Retinal pigment epithelial cell (primary cell): ENCODE measurements around the gene TEX2.

Experiments
- DNase-seq: peaks from one replicate; pipeline ENCODE4 v3.0.0-alpha.2; 2010; ENCODE audit warnings: low read depth
- H3K4me3 ChIP-seq: 2 replicates; pipeline ENCODE4 v1.5.1; 2011; ENCODE audit warnings: mild to moderate bottlenecking, low read length, control low read depth, moderate library complexity
- TF ChIP-seq, protein P1 (sequence below): conservative IDR thresholded peaks from 2 replicates; pipeline ENCODE4 v1.5.1; 2011; ENCODE audit warnings: low read depth, low read length, control low read depth, inconsistent platforms

The TEX2 gene

DNA sequence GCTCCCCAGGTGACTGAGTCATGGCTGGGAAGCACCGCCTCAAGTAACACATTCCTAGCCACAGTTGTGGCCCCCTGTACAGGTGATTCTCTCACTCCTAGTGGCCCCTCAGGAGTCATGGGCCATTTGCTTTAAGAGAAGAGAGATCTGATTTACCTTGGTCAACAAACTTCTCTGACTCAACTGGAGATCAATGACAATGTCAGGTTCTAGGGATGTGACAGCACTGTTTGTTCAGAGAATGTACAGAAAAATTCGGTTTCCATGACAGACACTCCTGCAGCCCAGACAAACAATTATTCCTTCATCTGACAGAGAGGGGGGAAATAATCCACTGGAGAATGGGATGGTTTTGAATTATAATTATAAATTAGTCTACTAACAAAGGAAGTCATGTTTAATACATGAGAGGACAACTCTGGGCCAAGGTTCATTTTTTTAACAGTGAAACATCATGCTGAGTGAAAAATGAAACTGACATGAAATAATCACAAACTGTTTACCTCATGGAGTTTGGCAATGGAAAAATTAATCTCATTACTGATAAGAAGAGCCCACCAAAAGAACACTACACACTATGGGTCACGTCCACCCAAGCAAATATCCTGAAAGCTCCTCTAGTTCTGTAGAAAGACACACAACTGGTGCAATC, 142.8 kb downstream of the TEX2 start:
- no peak for DNase-seq
- TF ChIP-seq, protein P1, sequence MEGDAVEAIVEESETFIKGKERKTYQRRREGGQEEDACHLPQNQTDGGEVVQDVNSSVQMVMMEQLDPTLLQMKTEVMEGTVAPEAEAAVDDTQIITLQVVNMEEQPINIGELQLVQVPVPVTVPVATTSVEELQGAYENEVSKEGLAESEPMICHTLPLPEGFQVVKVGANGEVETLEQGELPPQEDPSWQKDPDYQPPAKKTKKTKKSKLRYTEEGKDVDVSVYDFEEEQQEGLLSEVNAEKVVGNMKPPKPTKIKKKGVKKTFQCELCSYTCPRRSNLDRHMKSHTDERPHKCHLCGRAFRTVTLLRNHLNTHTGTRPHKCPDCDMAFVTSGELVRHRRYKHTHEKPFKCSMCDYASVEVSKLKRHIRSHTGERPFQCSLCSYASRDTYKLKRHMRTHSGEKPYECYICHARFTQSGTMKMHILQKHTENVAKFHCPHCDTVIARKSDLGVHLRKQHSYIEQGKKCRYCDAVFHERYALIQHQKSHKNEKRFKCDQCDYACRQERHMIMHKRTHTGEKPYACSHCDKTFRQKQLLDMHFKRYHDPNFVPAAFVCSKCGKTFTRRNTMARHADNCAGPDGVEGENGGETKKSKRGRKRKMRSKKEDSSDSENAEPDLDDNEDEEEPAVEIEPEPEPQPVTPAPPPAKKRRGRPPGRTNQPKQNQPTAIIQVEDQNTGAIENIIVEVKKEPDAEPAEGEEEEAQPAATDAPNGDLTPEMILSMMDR = no peak
- H3K4me3 ChIP-seq = no peak overlapping the region

DNA sequence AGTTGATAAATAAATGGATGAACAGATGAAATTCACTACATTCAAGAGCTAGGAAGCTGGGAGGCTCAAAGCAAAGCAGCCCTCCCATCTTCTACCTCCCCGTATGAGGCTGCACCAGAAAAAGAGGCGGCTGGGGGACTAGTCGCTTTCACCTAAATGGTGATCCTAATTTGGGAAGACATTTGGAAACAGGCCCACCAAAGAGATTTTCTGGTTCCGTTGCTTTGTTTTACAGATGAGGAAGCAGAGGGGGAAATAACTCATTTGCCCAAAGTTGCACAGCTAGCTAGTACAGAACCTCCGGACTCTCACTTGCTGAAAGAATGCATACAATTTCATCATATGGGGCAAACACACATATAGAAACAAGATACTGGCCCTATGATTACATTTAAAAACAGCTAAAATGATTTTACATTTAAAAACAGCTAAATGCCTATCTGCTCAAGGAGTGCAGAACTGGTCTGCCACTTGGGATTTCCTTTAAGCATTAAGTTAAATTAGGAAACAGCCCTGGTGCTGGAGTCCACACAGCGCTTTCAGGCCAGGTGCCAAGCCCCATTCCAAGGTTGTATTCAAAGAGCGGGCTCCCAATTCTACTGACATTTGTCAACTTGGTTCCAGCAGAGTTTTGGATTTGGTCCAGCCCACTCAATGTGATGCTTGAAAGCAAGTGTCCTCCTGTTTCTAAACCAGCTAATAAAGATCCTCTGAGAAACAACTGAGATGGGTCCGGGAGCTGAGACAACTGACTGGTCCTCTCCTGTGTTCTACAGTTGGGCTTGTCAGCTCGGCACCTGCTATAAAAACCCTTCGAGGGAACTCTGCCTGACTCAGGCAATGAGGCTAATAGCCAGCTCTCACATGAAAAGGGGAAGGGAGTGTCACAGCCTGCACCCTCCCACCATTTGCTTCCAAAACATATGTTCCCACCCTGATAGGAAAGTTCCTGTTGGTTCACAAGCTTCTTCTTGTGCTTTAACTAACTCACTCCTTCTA, 144.8 kb downstream of the TEX2 start:
- TF ChIP-seq, protein P1 = no peak
- no peak for DNase-seq
- H3K4me3 ChIP-seq = no peak overlapping the region

DNA sequence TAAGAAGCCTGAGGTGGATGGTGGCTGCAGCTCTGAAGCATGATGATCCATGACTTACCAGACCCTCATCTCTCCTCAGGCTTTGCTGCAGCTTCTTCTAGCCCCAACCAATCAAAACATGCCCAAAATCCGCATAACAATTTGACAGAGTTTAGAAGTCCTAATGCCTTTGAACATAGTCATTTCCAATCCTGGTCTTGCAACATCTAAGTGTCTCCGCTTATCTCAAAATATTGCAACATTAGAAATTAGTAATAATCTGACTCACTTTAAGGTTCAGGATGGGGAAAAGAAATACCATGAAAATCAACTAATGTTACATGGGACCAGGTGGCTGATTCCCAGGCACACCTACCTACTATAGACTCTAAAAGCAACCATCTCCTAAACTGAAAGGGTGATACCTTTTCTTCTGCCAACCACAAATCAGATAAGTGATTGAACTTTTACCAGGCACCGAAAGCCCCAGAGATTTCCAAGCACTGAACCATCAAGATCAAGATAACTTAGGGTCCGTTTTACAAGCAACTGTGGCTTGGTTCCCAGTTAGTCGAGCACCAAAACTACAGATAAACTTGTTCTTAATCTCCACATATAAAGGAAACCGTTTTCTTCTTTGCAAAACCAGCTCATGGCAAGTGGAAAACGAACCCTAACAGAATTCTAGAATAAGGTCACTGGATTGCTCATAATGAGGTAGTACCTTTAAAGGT, 147.1 kb downstream of the TEX2 start:
- H3K4me3 ChIP-seq = no peak overlapping the region

DNA sequence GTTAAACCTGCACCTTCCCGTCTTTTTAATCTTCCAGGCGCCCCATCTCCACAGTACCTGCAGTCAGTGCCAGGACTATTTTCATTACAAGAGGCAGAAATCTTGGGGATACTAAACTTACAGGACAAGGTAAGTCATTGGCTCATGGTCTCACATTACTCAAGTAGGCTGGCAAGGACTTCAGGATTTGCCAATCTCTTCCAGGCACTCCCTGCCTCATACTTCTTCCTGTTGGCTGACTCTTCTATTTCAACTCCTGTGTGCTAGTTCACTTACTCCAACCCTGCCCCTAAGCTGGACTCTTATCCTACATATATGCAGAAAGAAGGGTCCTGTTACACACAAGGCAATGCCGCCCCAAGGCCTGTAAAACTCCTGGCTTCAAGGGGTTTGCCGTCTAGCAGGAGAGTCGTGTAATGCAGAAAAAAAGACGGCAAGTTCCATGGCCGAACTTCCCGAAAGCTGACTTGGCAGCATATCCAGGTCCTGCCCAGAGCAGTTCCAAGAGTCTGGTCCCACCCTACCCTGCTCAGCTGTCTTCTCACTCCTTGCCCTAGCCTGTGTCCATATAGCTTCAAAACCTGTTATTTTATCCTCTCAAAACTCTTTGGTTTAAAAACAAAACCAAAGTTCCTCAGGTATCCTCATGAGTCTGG, 147.9 kb downstream of the TEX2 start:
- TF ChIP-seq, protein P1 = no peak
- no peak for DNase-seq
- no peak overlapping the region for H3K4me3 ChIP-seq

More for the DNA sequence above, 147.1 kb downstream of the TEX2 start:
- DNase-seq = no peak
- TF ChIP-seq, protein P1 = no peak

DNA sequence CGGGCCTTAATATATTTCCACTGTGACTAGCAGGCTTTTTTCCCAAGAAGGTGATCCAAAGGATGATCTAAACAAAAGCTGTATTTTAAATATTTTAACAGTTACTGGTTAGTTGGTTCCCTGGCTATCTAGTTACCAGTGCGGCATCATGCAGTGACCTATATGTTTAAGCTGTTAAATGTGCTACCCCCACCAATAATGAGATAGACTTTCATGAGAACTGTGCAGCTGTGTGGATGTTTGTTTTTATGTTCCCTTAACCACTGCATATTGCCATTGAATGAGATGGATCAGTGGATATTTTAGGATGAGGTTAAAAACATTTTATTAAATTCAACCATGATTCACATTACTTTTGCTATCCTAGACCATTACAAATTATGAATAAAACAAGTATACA, 150.1 kb downstream of the TEX2 start:
- TF ChIP-seq, protein P1 = no peak
- no peak overlapping the region for H3K4me3 ChIP-seq
- DNase-seq = no peak

DNA sequence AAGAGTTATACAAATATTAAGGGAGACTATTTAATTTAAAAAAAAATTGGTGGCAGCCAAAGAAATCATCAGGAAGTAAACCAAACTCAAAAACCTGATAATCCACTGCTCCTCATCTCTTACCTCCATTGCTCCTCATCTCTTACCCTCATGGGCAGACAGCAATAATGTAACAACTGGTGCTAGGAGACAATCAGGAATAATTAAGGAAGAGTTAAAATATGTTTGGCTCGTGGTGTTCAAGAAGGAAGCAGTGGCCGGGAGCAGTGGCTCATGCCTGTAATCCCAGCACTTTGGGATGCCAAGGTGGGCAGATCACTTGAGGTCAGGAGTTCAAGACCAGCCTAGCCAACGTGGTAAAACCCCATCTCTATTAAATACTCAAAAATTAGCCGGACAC, 151.2 kb downstream of the TEX2 start:
- TF ChIP-seq, protein P1 = no peak
- H3K4me3 ChIP-seq = no peak overlapping the region

More for the DNA sequence above, 151.2 kb downstream of the TEX2 start:
- no peak for DNase-seq
